Endothelial cell (in vitro differentiated cells): ENCODE measurements around the gene HDAC1. TPM values are rescaled to one million over a fixed set of nuclear protein-coding genes. Genes with fewer than 3 reads are reported as not detected.

ENCODE experiments used
- DNase-seq: peaks from one replicate; pipeline ENCODE4 v3.0.0; 2021; ENCODE audit warnings: low spot score
- H3K27ac Mint-ChIP-seq: one replicate; pipeline ENCODE4 v1.8.0; 2021; ENCODE audit warnings: mixed read lengths, inconsistent platforms; ENCODE audit not compliant: unreplicated experiment
- H3K27me3 Mint-ChIP-seq: one replicate; pipeline ENCODE4 v1.8.0; 2021; ENCODE audit warnings: mild to moderate bottlenecking, moderate library complexity, mixed read lengths, inconsistent platforms; ENCODE audit not compliant: unreplicated experiment
- H3K36me3 Mint-ChIP-seq: one replicate; pipeline ENCODE4 v1.8.0; 2021; ENCODE audit warnings: mild to moderate bottlenecking, low read depth, mixed read lengths, inconsistent platforms; ENCODE audit not compliant: unreplicated experiment
- H3K4me1 Mint-ChIP-seq: one replicate; pipeline ENCODE4 v1.8.0; 2021; ENCODE audit warnings: mild to moderate bottlenecking, mixed read lengths, inconsistent platforms; ENCODE audit not compliant: unreplicated experiment
- H3K4me3 Mint-ChIP-seq: one replicate; pipeline ENCODE4 v1.8.0; 2021; ENCODE audit warnings: mild to moderate bottlenecking, mixed read lengths, inconsistent platforms; ENCODE audit not compliant: unreplicated experiment
- H3K9me3 Mint-ChIP-seq: one replicate; pipeline ENCODE4 v1.8.0; 2021; ENCODE audit warnings: mixed read lengths, inconsistent platforms; ENCODE audit not compliant: unreplicated experiment
- CTCF ChIP-seq: fragments of 200-600 bp; sonication (generic); IDR thresholded peaks from one replicate; pipeline ENCODE4 v1.5.0; 2021; ENCODE audit warnings: antibody characterized with exemption; ENCODE audit not compliant: unreplicated experiment
- total RNA-seq: library from RNA; stranded (reverse); fragmentation: NEBNext Ultra II Directional; extraction: Animal tissue kit (Norgen Biotek cat#: 25700); gene quantifications from one replicate; pipeline ENCODE4 v1.2.1, GENCODE V29; 2021; ENCODE audit not compliant: unreplicated experiment

HDAC1 gene
- total RNA-seq, 1 donor from 2014 or later, result 143 TPM

- no peak for DNase-seq
- H3K9me3 Mint-ChIP-seq, result no peaks in the 10 kb centered on the region
- TF ChIP-seq CTCF, result no peak
- H3K36me3 Mint-ChIP-seq, result peaks cover under 1% of the 10 kb centered on the region
- H3K27ac Mint-ChIP-seq, result no peak overlapping the region
- H3K4me1 Mint-ChIP-seq, result peaks cover 35% of the 10 kb centered on the region
- H3K4me3 Mint-ChIP-seq, result no peak overlapping the region
- peaks cover 14% of the 10 kb centered on the region for H3K27me3 Mint-ChIP-seq
Measured at GRCh38 chr1:32345289-32345827, 53.5 kb downstream of the HDAC1 start.

GRCh38 chr1:32346532-32347157 lies 54.8 kb downstream of the HDAC1 start:
- peak overlapping the region; percentile 27 for H3K4me3 Mint-ChIP-seq
- TF ChIP-seq CTCF, result no peak
- DNase-seq, result no peak
- no peak overlapping the region for H3K27ac Mint-ChIP-seq
- peaks cover 16% of the 10 kb centered on the region for H3K27me3 Mint-ChIP-seq
- H3K4me1 Mint-ChIP-seq, result peaks cover 39% of the 10 kb centered on the region
- no peaks in the 10 kb centered on the region for H3K9me3 Mint-ChIP-seq
- H3K36me3 Mint-ChIP-seq, result peaks cover 5% of the 10 kb centered on the region

DNA sequence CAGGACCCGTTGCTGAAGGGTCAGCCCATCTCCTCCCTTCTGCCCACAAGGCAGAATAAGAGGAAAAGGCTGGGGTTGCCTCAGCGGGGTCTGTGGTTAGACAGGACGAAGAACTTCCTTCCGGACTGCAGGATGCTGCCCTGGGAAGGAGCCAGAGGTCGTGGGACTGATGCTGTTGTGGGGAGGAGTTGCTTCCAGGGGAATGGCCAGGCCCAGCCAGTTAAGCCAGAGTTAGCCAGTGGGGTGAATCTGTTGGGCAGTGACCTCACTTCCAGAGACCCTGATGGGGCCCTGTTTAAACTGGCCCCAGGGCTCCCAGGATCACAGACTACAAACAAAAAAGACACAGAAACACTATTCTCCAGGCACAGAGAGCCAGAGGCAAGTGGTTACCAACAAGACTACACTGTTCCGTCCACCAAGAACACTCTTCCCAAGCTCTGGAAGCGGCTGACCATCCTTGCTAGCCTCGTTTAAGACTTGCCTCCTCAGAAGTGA lies 57.4 kb downstream of the HDAC1 start:
- Mint-ChIP-seq H3K27me3 (peaks cover 13% of the 10 kb centered on the region), H3K4me1 (peaks cover 53% of the 10 kb centered on the region), H3K4me3 (no peak overlapping the region), H3K27ac (peak overlapping the region; percentile 89), H3K9me3 (no peaks in the 10 kb centered on the region), H3K36me3 (peaks cover 5% of the 10 kb centered on the region)
- peak; percentile 51 for DNase-seq
- TF ChIP-seq CTCF, result no peak

DNA sequence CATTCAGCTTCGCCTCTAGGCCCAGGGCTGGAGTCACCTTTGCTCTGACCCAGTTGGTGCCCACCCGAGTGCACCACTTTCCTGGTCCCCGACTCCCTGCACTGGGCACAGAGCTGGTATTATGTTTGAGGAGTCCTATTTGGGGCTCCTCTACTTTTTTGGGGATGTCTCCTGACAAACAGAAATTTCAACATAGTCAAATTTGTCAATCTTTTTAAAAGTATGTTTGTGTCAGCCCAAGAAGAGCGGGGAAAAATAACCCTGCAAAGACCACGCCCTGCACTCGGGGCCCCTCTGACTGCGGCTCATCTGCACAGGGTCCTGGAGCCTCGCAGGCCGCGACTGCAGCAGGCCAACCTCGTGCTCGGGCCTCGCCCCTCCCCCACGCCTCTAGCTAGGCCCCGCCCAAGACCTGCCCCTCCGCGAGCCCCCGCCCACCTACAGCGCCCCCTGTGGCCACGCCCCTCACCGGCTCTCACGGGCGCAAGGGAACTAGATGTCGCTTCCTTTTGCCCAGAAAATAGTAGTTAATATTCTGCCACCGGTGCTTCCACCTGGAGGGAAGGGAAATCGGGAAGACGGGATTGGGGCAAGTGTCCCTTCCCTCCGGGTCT lies 59.0 kb downstream of the HDAC1 start:
- peak overlapping the region; percentile 75 for H3K27ac Mint-ChIP-seq
- DNase-seq, result peak; percentile 83
- no peaks in the 10 kb centered on the region for H3K9me3 Mint-ChIP-seq
- peak; percentile 90 for TF ChIP-seq CTCF
- peaks cover 5% of the 10 kb centered on the region for H3K36me3 Mint-ChIP-seq
- H3K4me3 Mint-ChIP-seq, result peak overlapping the region; percentile 81
- peaks cover 66% of the 10 kb centered on the region for H3K4me1 Mint-ChIP-seq
- peaks cover 13% of the 10 kb centered on the region for H3K27me3 Mint-ChIP-seq
